Stimulated activated CD8-positive, alpha-beta memory T cell treated with anti-CD3 and anti-CD28 coated beads, Interleukin-2, amount 100 ng/mL, for 48 hours (primary cell): ENCODE measurements around the gene TERC.
"Not testable (repeated sequence)": the region's sequence is repeated elsewhere in the genome, so short reads cannot be mapped to it uniquely, and the experiment has no call there.

Experiments
- DNase-seq, 2 donors: peaks; one replicate each; pipeline ENCODE4 v3.0.0-alpha.2; 2020; ENCODE audit warnings: low read depth in 2 of 2

The TERC gene

DNA sequence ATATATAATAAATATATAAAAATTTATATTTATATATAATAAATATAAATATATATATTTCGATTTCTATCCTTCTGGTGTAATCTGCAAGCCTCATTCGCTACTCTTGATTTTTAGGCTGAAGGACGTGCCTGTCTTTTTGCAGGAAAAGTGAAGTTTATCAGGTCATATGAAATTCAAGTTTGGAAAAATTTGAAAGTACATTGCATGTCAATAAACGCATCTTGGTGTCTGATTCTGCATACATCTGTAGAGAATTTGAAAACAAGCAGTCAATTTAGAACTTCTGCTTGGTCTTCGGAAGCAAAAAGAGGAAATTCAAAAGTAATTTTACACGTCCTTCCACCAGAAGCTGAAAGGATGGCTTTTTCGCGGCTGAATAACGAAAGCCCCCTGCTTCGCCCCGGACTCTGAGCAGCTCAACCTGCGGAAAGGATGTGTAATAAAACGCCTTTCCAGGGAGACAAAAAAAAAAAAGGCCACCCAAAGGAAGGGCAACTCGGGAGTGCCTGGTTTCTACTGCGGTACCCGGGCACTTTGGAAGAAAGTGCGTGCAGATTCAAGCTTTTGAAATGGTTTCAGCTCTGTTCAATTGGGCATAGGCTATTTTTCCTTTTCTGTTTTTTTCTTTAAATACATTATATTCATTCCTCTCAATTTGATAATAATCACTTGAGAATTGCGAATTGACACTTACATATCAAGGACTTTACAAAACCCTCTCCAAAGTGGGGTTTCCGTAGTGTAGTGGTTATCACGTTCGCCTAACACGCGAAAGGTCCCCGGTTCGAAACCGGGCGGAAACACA lies 6.8 kb upstream of the TERC start:
- no peak for DNase-seq

DNA sequence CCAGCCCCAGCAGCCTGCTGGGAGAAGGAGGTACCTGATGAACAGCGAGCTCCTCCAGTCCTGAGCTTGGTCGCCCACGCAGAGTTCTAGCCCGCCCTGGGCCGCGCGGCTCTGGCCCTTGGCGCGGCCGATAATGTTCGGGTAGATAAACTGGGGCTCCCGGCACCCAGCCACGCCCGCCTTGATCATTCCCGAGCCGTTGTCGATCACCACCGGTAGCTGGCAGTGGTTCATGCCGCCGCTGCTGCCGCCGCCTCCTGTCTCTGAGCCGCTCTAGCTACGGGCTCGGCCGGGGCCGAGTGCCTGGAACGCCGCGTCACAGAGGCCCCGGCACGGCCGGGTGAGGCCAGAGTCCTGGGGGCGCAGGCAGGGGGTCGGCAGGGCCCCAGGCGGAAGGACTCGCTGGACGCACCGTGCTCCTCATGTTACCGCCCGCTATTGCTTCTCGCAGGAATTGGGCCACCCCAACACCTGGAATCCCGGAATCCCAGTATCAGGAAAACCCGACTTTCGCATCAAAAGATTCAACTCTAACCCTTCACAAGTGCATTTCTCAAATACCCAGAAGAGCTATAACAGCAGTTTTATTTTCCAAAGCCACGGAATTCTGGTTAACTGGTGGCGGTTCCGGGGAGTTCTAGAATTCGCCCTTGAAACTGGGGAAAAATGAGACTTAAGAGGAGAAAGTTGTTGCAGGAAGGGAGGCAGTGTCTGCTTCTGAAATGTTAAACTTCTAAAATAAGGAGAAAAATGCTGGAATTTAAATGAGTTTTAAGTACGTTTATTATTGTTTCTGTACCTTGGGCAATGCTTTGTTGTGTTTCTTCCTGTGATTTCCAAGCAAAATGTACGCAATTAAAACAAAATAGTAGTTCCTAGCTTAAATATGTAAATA lies 4.7 kb upstream of the TERC start, which contains the start of gene ACTRT3:
Gene ACTRT3 (minus strand): TSS at position 275 of the 895 bp plus-strand sequence. CDS start 41 bp downstream, at position 234.
- peak; percentile 57 to 60 for DNase-seq

DNA sequence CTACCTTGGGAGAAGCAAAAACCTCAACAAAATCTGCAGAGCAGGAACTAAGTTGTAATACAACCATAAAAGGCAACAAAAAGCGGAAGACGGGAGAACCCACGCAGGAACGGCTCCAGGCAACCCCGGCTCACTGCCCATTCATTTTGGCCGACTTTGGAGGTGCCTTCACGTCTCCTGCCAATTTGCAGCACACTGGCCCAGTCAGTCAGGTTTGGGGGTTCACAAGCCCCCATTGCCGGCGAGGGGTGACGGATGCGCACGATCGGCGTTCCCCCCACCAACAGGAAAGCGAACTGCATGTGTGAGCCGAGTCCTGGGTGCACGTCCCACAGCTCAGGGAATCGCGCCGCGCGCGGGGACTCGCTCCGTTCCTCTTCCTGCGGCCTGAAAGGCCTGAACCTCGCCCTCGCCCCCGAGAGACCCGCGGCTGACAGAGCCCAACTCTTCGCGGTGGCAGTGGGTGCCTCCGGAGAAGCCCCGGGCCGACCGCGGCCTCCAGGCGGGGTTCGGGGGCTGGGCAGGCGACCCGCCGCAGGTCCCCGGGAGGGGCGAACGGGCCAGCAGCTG lies 463 bp downstream of the TERC start:
- DNase-seq = peak; percentile 40 to 45

DNA sequence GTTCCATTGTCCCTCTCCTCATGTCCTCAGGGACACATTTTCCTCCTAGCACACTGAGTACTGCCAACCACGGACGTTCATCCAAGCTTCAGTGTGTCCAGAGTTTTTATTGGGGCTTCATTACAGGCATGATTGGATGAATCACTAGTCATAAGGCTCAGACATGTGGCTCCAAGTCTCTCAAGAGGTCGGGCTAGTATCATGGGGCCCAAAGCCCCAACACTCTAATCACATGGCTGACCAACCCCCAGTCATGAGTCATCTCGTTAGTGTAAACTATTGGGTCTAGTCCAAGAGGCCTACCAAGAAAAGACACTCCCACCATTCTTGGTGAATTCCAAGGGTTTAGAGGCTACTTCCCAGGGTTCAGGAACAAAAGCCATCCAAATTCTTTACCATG lies 4.4 kb downstream of the TERC start:
- no peak for DNase-seq

DNA sequence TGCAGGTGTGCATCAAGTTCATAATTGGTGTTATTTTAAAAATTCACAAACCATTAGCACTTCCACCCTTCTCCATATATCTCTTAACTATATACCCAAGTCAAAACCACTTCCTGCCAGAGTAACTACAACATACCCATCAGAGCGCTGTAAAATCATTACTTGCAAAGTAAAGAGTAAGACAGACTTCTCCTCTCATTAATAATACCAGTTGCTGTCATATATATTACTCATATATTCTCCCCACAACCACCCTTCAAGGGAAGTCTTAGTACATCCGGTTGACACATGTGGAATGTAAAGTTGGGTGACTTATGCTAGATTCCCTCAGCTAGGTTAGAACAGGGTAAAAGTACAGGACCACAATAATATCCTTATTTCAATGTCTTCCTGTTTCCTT lies 5.6 kb downstream of the TERC start:
- DNase-seq = no peak

DNA sequence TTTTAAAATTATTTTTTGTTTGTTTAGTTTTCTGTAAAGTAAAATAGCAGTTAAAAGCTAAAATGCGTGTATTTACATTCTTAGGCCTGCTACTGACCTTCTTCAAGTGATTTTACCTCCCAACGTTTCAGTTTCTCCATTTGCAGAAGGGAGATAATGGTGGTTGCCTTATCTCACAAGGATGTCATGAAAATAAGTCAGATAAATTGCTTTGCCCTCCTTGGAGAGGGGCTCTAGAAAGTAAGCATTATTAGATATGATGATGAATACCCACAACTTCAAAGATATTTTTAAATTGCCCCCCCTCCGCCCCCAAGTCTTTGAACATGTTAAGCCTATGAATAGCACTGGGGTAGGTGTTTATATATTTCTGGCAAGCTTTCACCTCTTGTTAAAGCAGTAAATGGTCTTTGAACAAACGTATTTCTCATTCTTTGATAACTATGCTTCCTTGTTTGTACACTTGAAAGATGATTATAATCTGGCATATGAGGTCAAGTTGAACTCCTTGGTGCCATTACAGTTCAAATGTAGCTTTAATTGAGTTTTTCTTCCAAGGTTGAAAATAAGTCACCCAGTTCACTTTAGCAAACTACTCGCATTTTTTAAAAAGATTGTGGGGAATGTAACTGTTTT lies 6.4 kb downstream of the TERC start:
- no peak for DNase-seq

DNA sequence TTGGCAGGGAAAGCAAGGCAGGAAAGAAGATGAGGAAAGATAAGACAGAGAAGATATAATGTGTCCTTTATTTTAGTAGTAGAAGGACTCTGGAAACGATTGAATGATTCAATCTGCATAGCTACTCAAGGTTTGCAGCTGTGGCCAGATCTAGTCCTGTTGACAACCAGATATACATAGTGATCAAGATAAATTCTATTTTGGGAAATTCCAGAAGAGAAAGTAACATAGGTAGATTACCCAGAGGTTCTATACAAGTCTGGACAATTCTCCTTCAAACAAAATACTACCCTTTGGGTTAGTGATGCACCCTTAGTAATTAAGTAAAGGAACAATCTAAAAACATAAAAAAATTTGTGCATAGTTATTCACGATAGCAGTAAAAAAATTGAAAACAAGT lies 9.4 kb downstream of the TERC start:
- DNase-seq = no peak

DNA sequence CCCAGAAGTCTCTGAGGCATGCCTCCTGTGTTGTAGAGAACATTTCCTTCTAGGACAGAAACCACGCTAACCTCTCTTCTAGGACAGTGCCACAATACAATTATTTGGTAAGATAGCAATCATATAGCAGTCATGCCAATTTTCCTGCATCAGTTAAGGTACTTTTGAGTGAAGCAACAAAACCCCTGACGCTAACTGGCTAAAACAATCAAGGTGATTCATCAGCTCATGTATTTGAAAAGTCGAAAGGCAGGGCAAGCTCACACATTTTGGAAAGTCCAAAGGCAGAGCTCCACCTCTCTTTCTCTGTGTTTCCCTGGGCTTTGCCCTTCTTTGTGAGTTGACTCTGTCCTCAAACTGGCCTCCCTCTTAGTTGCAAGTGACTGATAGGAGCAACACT lies 10.1 kb downstream of the TERC start:
- no peak for DNase-seq

DNA sequence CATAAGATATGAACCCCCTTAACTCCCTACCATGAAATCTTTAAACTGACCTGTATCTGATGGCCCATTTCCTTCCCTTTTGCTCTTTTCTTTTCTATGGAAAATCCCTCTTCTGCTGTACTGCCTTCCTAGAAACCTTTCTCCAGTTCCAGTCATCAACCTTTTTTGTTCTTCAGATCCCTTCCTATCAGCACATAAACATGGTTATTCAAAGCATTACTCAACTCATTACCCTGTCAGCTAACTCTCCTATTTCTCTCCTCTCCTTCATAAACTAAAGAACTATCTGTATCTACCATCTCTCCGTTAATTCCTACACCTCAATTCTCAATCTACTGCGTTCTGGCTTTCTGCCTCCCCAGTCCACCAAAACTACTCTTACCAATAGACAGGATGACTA lies 13.0 kb downstream of the TERC start:
- DNase-seq = no peak

DNA sequence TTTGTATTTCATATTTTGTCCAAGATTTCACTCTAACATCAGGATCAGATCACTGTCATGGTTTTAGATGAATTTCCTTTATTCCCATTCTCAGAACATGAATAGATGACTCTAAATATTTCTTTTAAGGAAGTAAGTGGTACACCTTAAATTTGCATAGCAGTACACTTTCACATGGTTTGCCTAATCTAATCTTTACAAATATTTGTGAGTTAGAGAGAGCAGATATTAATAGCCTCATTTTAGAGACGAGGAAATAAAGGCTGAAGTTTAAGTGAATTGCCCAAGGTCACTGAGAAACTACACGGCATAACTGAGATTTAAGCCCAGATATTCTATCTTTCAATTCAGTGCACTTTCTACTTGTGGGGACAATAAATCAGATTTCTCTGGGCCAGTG lies 14.2 kb downstream of the TERC start:
- DNase-seq = no peak

DNA sequence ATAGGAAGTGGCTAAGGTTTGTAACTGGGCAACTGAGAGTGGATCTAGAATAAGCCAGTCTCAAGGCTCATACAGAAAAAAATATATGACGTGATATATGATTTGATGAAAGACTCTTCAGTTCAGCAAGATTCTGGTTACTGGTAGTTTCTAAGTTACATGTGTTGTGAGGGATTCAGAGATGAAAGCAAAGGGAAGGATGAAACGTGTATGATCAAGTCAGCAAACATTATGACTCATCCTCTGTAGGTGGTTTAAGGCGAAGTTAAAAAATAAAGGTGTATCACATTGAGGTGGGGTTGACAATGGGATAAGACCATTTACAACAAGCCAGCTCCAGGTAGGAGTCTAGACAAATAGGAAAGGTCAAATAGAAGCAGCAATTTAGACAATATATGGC lies 16.2 kb downstream of the TERC start:
- no peak for DNase-seq

DNA sequence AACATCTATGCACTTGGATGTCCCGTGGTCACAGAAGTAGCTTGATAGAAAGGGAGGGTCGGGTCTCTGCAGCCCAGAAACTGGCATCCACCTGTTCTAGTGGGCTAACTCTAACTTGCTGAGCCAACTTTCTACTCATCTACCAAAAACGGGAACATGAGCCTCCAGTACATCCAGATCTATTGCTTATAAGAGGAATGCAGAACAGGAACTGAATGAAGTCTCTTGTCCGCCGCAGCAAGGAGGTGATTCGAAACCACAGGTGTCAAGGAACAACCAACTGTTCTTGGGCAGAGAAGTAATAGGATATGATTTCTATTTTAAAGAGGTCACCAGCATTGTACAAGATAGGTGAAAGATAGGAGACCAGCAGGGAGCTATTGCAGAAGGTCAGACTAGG lies 17.9 kb downstream of the TERC start:
- DNase-seq = no peak

DNA sequence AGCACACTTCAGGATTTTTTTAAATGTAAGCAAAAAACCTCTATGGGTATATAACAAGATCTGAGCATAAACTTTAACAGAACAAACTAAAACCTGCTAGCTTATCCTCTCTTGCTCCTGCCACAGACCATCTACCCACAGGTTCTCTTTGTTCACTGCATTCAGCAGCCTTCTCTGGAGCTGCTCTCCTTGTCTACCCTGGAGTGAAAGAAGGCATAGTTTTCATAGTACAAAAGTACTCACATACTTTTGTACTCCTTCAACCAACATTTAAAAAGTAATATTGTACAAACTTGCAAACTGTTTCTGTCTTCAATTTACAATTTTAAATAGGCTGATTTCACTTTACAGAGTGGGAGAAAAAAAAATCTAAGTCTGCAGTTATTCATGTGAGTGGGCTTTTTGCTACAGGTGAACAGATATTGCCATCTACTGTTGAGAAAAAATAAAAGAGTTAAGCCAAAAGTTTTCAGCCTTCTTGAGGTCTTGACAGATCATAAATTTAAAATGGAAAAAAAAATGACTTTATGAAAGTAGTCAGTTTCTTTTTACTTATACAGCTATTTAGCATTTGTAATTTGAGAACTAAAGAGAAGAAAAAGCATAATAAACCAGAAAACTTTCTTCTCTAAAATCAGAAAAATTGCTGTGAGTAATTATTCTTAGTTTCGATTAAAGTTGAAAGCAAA lies 20.4 kb downstream of the TERC start:
- no peak for DNase-seq

DNA sequence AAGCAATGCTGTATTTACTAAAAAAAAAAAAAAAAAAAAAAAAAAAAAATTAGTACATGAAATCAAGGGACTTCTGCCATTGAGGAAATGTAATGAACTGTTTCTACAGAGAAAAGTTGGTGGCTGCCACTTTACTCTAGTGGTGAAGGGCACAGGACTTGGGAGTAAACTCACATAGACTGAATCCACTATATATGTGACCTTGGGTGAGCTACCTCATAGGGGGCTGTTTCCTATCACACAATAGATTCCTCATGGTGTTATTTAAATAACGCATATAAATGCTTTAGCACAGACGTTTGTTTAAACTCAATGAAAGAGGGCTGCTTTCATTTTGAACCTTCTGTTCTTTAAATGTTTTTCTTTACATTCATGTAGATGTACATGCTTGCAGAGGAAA lies 25.8 kb downstream of the TERC start:
- no peak for DNase-seq

DNA sequence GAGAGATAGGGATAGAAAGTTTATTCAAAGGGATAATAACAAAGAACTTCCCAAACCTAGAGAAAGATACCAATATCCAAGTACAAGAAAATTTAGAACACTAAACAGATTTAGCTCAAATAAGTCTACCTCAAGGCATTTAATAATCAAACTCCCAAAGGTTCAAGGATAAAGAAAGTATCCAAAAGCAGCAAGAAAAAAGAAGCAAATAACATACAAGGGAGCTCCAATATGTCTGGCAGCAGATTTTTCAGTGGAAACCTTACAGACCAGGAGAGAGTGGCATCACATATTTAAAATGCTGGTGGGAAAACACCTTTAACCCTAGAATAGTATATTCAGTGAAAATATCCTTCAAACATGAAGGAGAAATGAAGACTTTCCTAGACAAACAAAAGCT lies 33.0 kb downstream of the TERC start:
- not testable (repeated sequence) for DNase-seq

DNA sequence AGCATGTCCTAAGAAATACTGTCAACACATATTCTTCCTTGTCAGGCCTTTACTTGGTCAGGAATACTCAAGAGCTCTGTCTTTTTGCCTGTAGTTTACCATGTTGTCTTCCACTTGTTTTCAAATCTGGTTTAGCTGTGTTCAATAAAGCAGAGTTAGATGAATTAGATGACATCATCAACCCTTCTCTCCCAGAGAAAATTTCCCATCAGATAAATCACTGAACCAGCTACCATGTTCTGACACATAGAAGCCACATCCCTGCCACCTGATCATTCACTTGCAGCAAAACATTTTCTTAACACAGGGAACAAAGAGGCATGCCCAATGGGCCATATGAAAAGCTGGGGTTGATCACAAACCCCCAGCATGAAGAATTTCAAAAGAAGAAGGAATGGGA lies 42.1 kb downstream of the TERC start:
- no peak for DNase-seq

DNA sequence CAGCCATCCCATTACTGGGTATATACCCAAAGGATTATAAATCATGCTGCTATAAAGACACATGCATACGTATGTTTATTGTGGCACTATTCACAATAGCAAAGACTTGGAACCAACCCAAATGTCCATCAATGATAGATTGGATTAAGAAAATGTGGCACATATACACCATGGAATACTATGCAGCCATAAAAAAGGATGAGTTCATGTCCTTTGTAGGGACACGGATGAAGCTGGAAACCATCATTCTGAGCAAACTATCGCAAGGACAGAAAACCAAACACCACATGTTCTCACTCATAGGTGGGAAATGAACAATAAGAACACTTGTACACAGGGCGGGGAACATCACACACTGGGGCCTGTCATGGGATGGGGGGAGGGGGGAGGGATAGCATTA lies 46.4 kb downstream of the TERC start:
- DNase-seq = not testable (repeated sequence)
